Right lobe of liver (tissue), 6 donors: ENCODE results near the gene EPHA6. TPM values are rescaled to one million over a fixed set of nuclear protein-coding genes. Genes with fewer than 3 reads are reported as not detected.

Experiments
- ATAC-seq, 4 donors: fragments of 200-7000 bp; cut with Tn5 transposase; one replicate each; pipeline ENCODE4 v1.9.1; 2020; ENCODE audit warnings: mild to moderate bottlenecking in 4 of 4, moderate library complexity in 4 of 4
- DNase-seq, 3 donors: peaks; one replicate each; pipeline ENCODE4 v3.0.0-alpha.2; 2020
- H3K27ac ChIP-seq, 3 donors: fragments of 200-600 bp; one replicate each; pipeline ENCODE4 v1.8.0; 2022
- H3K27me3 ChIP-seq, 2 donors: fragments of 200-600 bp; one replicate each; pipeline ENCODE4 v1.8.0; 2022
- H3K36me3 ChIP-seq, 4 donors: fragments of 200-600 bp; sonication (generic) in 1 of 4; one replicate each; pipeline versions ENCODE4 v1.5.1 to v1.8.0; 2017 to 2022; ENCODE audit warnings: control low read depth in 1 of 4
- H3K4me1 ChIP-seq, 4 donors: fragments of 200-600 bp; sonication (generic) in 1 of 4; one replicate each; pipeline versions ENCODE4 v1.5.1 to v1.8.0; 2017 to 2022; ENCODE audit warnings: control low read depth in 1 of 4
- H3K4me3 ChIP-seq, 3 donors: fragments of 200-600 bp; one replicate each; pipeline ENCODE4 v1.8.0; 2022
- H3K9me3 ChIP-seq, 4 donors: fragments of 200-600 bp; sonication (generic) in 1 of 4; one replicate each; pipeline versions ENCODE4 v1.5.1 to v1.8.0; 2017 to 2022; ENCODE audit warnings: control low read depth in 1 of 4
- CTCF ChIP-seq, 4 donors: fragments of 200-600 bp in 3 of 4; fragments of 450-650 bp in 1 of 4; IDR thresholded peaks; one replicate each; pipeline versions ENCODE4 v1.5.1 to v1.8.0; 2016 to 2022; ENCODE audit warnings: antibody characterized with exemption in 4 of 4, mild to moderate bottlenecking in 2 of 4
- POLR2A ChIP-seq: fragments of 450-650 bp; IDR thresholded peaks from one replicate; pipeline ENCODE4 v1.6.1; 2017; ENCODE audit warnings: antibody characterized with exemption, mild to moderate bottlenecking
- WGBS: methylation state at CpG from one replicate; pipeline ENCODE4 v1.1.6; 2018; ENCODE audit warnings: low coverage, low lambda C conversion rate; ENCODE audit not compliant: insufficient coverage; ENCODE audit errors: missing lambda C conversion rate; 5-methylcytosine and 5-hydroxymethylcytosine counted together
- intact Hi-C, 2 donors: fragments of 100-400 bp; cut with DNase I; formaldehyde crosslinking; loops; one replicate each; pipeline versions ENCODE4 v1.11.2 to v1.14.1; 2022
- total RNA-seq, 6 experiments: library from RNA; depleted of rRNA in 2 of 6; stranded (reverse); fragments of >200 nt in 2 of 6; fragmentation: NEBNext Ultra II Directional in 3 of 6; extraction: Animal tissue kit (Norgen Biotek cat#: 25700) in 3 of 6; gene quantifications; one replicate each; pipeline versions ENCODE4 v1.1.0 to v1.2.4, GENCODE V29; 2016 to 2023
- donor health status: DM: no; HTN: yes; CAD: no.
- donor health status: DM: no; HTN: no; CAD: no.
- donor health status: DM: no; HTN: no; CAD: no.
- donor health status: DM: no; HTN: yes; CAD: no.
- donor health status: DM: no; HTN: yes; CAD: no.

The EPHA6 gene
- total RNA-seq, 6 experiments from 2014 or later, result not detected

- TF ChIP-seq POLR2A (no peak), CTCF (IDR thresholded peaks at IDR 0.05) (no peak)
- no peak overlapping the region for H3K4me3 ChIP-seq
- H3K36me3 ChIP-seq, result no peaks in the 10 kb centered on the region
- H3K4me1 ChIP-seq, result no peaks in the 10 kb centered on the region
- ATAC-seq (no peak), DNase-seq (no peak)
- H3K27me3 ChIP-seq, result no peaks in the 10 kb centered on the region
- intact Hi-C loops, result no loop called here
- no peaks in the 10 kb centered on the region for H3K9me3 ChIP-seq
- H3K27ac ChIP-seq, result no peak overlapping the region
- WGBS, result 36% methylated on average over 1 of the region's 1 CpG
Measured at GRCh38 chr3:97131476-97131875, 317.1 kb downstream of the EPHA6 start.

- TF ChIP-seq CTCF (IDR thresholded peaks at IDR 0.05), result no peak
- no peak for TF ChIP-seq POLR2A
- H3K4me1 ChIP-seq, result no peaks in the 10 kb centered on the region
- intact Hi-C loops, result no loop called here
- DNase-seq, result no peak
- H3K27me3 ChIP-seq, result no peaks in the 10 kb centered on the region
- no peak overlapping the region for H3K4me3 ChIP-seq
- H3K27ac ChIP-seq, result no peak overlapping the region
- H3K9me3 ChIP-seq, result no peaks in the 10 kb centered on the region
- H3K36me3 ChIP-seq, result no peaks in the 10 kb centered on the region
- ATAC-seq, result no peak
Measured at GRCh38 chr3:97138914-97139541, 324.6 kb downstream of the EPHA6 start.

GRCh38 chr3:97148931-97149330 is 334.5 kb downstream of the EPHA6 start:
- no peaks in the 10 kb centered on the region for H3K9me3 ChIP-seq
- WGBS, result 56% methylated on average over 2 of the region's 2 CpGs
- TF ChIP-seq CTCF (IDR thresholded peaks at IDR 0.05) (no peak), POLR2A (no peak)

GRCh38 chr3:97161169-97161568 is 346.8 kb downstream of the EPHA6 start:
- no peak for TF ChIP-seq CTCF (IDR thresholded peaks at IDR 0.05)
- no peak for TF ChIP-seq POLR2A
- H3K4me1 ChIP-seq, result no peaks in the 10 kb centered on the region
- ATAC-seq, result no peak
- no peak overlapping the region for H3K27ac ChIP-seq
- no peak for DNase-seq
- no peaks in the 10 kb centered on the region for H3K9me3 ChIP-seq
- 76% methylated on average over 2 of the region's 2 CpGs for WGBS
- intact Hi-C loops, result no loop called here
- no peaks in the 10 kb centered on the region for H3K27me3 ChIP-seq
- H3K4me3 ChIP-seq, result no peak overlapping the region
- H3K36me3 ChIP-seq, result no peaks in the 10 kb centered on the region

More at GRCh38 chr3:97148931-97149330, 334.5 kb downstream of the EPHA6 start:
- Histone ChIP-seq H3K36me3 (no peaks in the 10 kb centered on the region), H3K27me3 (no peaks in the 10 kb centered on the region), H3K4me1 (no peaks in the 10 kb centered on the region), H3K27ac (no peak overlapping the region), H3K4me3 (no peak overlapping the region)
- intact Hi-C loops, result no loop called here
- no peak for DNase-seq
- ATAC-seq, result no peak

- intact Hi-C loops, result no loop called here
- ATAC-seq (no peak), DNase-seq (no peak)
- Histone ChIP-seq H3K9me3 (no peaks in the 10 kb centered on the region), H3K4me1 (no peaks in the 10 kb centered on the region), H3K36me3 (no peaks in the 10 kb centered on the region), H3K4me3 (no peak overlapping the region), H3K27ac (no peak overlapping the region), H3K27me3 (no peaks in the 10 kb centered on the region)
- no peak for TF ChIP-seq CTCF (IDR thresholded peaks at IDR 0.05)
- no peak for TF ChIP-seq POLR2A
Measured at GRCh38 chr3:97177242-97177641, 362.8 kb downstream of the EPHA6 start.
